RWPE2 (cell line): Measurements from ENCODE around the gene ARSG.

ENCODE experiments used
- ATAC-seq: fragments of 200-7000 bp; cut with Tn5 transposase; 3 replicates; pipeline ENCODE4 v1.9.1; 2021; ENCODE audit warnings: low read depth
- DNase-seq: peaks from one replicate; pipeline ENCODE4 v3.0.0-alpha.2; 2020; ENCODE audit warnings: low spot score
- H3K27ac ChIP-seq: fragments of 450-650 bp; 2 replicates; pipeline ENCODE4 v1.5.1; 2017; ENCODE audit warnings: mild to moderate bottlenecking; ENCODE audit not compliant: poor library complexity, severe bottlenecking
- H3K27me3 ChIP-seq: fragments of 250-450 bp; sonication (Bioruptor Pico); 2 replicates; pipeline ENCODE4 v1.5.1; 2021; ENCODE audit warnings: mild to moderate bottlenecking, moderate library complexity; ENCODE audit not compliant: insufficient read depth, poor library complexity, severe bottlenecking
- H3K36me3 ChIP-seq: fragments of 250-450 bp; sonication (Bioruptor Pico); 2 replicates; pipeline ENCODE4 v1.5.1; 2020; ENCODE audit warnings: low read depth, mild to moderate bottlenecking, moderate library complexity
- H3K4me1 ChIP-seq: fragments of 250-450 bp; sonication (Bioruptor Pico); 2 replicates; pipeline ENCODE4 v1.5.1; 2021; ENCODE audit warnings: mild to moderate bottlenecking, moderate library complexity; ENCODE audit not compliant: insufficient read depth, poor library complexity, severe bottlenecking
- H3K4me3 ChIP-seq: fragments of 250-450 bp; sonication (Bioruptor Pico); 2 replicates; pipeline ENCODE4 v1.5.1; 2021; ENCODE audit warnings: mild to moderate bottlenecking, moderate library complexity; ENCODE audit not compliant: severe bottlenecking
- H3K9me3 ChIP-seq: fragments of 250-450 bp; sonication (Bioruptor Pico); 2 replicates; pipeline ENCODE4 v1.5.1; 2021; ENCODE audit warnings: mild to moderate bottlenecking, moderate library complexity; ENCODE audit not compliant: severe bottlenecking
- TF ChIP-seq, protein P1 (sequence below): fragments of 450-650 bp; IDR thresholded peaks from one replicate; pipeline ENCODE4 v1.5.1; 2017; ENCODE audit warnings: mild to moderate bottlenecking, moderate library complexity; ENCODE audit not compliant: poor library complexity, severe bottlenecking

The ARSG gene

DNA sequence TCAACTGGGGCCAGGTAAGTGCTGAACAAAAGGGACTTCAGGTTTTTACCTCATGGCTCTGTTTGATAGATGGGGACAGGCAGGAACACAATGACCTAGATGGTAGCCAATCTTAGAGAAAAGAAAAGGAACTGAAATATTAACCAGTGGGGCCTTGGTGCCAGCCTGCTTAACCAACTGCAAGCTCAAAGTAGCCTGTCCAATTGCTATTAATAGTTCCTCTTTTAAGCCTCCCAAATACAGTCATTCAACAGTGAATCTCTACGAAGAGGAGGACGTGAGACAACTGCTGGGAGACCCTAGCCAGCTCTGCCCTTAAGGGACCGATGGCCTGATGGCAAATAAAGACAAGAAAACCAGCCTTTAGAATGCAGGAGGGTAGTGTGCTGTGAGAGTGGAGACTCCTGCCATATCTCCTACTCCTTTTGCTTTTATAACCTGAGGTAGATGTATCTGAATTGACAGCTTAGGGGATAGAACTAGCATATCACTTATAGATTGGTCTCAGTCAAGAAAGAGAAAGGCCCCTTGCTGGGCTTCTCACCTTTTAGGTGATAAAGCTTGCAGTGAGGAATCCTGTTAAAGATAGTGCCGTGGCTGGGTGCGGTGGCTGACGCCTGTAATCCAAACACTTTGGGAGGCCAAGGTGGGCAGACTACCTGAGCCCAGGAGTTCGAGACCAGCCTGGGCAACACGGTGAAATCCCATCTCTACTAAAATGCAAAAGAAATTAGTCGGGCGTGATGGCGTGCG is 28.3 kb downstream of the ARSG start:
- H3K4me3 ChIP-seq: no peak overlapping the region
- H3K9me3 ChIP-seq: no peaks in the 10 kb centered on the region
- no peaks in the 10 kb centered on the region for H3K36me3 ChIP-seq
- no peaks in the 10 kb centered on the region for H3K4me1 ChIP-seq
- H3K27me3 ChIP-seq: peaks cover 2% of the 10 kb centered on the region
- no peak overlapping the region for H3K27ac ChIP-seq
- no peak for DNase-seq
- ATAC-seq: no peak
- TF ChIP-seq, protein P1, sequence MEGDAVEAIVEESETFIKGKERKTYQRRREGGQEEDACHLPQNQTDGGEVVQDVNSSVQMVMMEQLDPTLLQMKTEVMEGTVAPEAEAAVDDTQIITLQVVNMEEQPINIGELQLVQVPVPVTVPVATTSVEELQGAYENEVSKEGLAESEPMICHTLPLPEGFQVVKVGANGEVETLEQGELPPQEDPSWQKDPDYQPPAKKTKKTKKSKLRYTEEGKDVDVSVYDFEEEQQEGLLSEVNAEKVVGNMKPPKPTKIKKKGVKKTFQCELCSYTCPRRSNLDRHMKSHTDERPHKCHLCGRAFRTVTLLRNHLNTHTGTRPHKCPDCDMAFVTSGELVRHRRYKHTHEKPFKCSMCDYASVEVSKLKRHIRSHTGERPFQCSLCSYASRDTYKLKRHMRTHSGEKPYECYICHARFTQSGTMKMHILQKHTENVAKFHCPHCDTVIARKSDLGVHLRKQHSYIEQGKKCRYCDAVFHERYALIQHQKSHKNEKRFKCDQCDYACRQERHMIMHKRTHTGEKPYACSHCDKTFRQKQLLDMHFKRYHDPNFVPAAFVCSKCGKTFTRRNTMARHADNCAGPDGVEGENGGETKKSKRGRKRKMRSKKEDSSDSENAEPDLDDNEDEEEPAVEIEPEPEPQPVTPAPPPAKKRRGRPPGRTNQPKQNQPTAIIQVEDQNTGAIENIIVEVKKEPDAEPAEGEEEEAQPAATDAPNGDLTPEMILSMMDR: no peak

DNA sequence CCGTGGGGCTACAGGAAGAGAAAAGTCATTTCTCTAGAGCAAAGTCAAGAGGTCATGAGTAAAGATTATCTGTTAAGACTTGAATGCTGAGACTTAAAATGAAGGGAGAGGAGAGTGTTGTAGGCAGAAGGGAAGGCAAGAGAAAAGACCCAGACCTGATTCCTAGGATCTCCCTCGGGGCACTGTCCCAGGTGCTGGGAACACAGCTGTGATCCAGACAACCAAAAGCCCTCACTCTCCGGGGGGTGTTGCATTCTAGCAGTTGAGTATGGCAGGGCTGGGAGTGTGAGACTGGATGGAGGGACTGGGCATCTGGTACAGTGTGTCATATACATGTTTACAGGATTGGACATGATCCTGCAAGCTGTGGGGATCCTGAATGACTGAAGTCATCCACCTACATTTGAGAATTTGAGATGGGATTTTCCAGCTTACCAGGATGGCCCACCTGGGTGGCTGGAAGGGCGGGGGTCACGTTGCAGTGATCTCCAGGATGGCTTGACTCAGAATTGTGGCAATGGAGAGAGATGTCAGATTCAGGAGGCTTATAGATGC is 29.1 kb downstream of the ARSG start:
- DNase-seq (no peak), ATAC-seq (no peak)
- no peak overlapping the region for H3K27ac ChIP-seq
- H3K27me3 ChIP-seq: peaks cover 2% of the 10 kb centered on the region
- H3K9me3 ChIP-seq: no peaks in the 10 kb centered on the region
- H3K4me3 ChIP-seq: no peak overlapping the region
- H3K4me1 ChIP-seq: no peaks in the 10 kb centered on the region
- TF ChIP-seq, protein P1: no peak
- no peaks in the 10 kb centered on the region for H3K36me3 ChIP-seq

DNA sequence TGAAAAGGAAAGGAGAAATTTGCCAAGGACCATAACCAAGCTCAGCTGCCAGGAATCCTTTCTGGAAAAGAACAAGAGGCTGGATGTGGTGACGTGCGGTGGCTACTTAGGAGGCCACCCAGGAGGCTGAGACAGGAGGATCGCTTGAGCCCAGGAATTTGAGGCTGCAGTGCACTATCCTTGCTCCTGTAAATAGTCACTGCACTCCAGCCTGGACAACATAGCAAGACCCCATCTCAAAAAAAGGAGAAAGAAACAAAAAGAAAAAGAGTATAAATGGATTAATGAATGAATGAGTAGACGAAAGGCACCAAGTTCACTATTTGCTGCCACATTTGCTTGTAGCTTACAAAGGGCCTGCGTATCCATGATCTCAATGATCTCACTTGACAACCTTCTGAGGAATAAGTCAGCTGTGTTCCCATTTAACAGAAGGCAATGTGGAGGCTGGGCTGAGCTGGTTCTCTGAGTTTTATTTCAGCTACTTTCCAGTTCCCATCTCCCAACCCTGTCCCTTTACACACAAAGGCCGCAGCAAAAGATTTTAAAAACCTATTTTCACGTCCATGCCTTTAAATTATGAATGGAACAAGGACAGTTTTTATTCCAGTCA is 29.8 kb downstream of the ARSG start:
- TF ChIP-seq, protein P1: no peak
- ATAC-seq: no peak
- Histone ChIP-seq H3K27ac (no peak overlapping the region), H3K4me3 (no peak overlapping the region), H3K27me3 (peaks cover 2% of the 10 kb centered on the region), H3K4me1 (no peaks in the 10 kb centered on the region), H3K9me3 (no peaks in the 10 kb centered on the region), H3K36me3 (no peaks in the 10 kb centered on the region)
- DNase-seq: no peak

DNA sequence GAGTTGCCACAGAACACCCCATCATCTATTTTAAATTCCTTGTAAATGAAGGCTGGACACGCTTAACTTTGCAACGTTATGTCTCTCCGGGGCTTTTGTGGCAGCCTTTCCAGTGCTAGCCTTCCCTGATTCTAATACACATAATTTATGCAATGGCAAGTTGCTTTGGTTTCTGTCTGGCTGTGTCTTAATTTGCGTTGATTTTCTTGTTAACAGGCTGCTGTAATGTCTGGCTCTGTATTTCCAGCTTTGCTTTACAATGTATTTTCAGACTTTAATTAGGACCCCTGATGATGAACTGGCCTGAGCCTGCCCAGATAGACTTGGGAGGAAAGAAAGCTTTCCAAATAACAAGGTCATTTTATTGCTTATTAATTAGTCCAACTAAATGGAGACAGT is 30.3 kb downstream of the ARSG start:
- Histone ChIP-seq H3K27ac (no peak overlapping the region), H3K36me3 (no peaks in the 10 kb centered on the region), H3K4me1 (no peaks in the 10 kb centered on the region), H3K27me3 (peaks cover 2% of the 10 kb centered on the region), H3K9me3 (no peaks in the 10 kb centered on the region), H3K4me3 (no peak overlapping the region)
- DNase-seq (no peak), ATAC-seq (no peak)
- TF ChIP-seq, protein P1: no peak

DNA sequence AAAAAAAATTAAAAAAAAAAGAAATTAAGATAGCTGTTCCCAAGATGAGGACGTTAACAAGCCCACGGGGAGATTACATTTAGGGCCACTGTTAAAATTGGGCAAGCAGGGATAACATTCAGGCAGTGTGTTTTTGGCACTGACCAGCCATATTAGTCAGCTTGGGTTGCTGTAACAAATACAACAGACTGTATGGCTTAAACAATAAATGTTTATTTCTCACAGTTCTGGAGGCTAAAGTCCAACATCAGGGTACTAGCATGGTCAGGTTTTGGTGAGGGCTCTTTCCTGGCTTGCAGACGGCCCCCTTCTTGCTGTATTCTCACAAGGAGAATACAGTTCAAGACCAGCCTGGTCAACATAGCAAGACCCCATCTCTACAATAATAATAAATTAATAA is 31.3 kb downstream of the ARSG start:
- H3K36me3 ChIP-seq: no peaks in the 10 kb centered on the region
- TF ChIP-seq, protein P1: no peak
- ATAC-seq: no peak
- no peaks in the 10 kb centered on the region for H3K9me3 ChIP-seq
- H3K27me3 ChIP-seq: peaks cover 2% of the 10 kb centered on the region
- no peak overlapping the region for H3K4me3 ChIP-seq
- no peak overlapping the region for H3K27ac ChIP-seq
- no peak for DNase-seq
- H3K4me1 ChIP-seq: no peaks in the 10 kb centered on the region
